SKM-1 treated with dmso at 0.1 percent for 144 hours (cell line): ENCODE data around the gene CPNE5.

Experiments
- DNase-seq: peaks from one replicate; lab custom pipeline; 2025; ENCODE audit not compliant: unreplicated experiment; lab: John Stamatoyannopoulos, UW

CPNE5 gene

DNA sequence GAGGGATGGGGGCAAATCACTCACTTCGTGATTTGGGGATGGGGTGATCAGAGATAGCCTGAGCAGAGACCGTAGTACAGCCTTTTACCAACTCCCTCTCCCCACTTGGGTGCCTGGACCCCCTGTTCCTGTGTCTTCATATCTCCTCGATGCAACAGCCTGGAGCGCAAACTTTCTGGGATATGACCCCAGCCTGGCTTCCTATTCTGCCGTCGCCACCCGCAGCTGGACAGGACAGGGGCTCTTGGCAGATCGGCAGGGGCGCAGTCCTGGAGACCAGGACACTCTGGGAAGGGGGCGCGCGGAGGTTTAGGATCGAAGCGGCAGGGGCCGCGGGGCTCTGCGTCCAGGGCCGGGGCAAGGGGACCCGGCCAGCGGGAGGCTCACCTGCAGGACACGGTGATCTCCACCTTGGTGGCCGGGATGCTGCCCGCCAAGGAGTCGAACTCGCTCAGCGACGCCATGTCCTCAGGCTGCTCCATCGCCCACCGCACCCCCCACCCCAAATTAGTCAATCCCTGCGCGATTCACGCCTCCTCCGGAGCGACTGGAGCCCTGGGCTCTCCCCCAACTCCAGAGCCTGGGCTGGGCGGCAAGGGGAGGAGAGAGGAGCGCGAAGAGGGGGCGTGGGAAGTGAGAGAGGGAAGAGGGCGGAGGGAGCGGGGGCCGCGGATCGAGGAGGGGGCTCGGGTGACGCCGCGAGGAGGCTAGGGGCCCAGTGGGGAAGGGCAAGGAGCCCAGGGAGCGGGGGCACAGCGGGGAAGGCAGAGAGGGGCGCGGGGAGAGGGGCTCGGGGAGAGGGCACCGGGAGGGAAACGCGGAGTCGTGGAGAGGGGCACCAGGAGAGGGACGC lies at the start of gene CPNE5:
Gene CPNE5 (minus strand): TSS at position 549 of the 853 bp plus-strand sequence. CDS start 67 bp downstream, at position 482.
- no peak for DNase-seq

DNA sequence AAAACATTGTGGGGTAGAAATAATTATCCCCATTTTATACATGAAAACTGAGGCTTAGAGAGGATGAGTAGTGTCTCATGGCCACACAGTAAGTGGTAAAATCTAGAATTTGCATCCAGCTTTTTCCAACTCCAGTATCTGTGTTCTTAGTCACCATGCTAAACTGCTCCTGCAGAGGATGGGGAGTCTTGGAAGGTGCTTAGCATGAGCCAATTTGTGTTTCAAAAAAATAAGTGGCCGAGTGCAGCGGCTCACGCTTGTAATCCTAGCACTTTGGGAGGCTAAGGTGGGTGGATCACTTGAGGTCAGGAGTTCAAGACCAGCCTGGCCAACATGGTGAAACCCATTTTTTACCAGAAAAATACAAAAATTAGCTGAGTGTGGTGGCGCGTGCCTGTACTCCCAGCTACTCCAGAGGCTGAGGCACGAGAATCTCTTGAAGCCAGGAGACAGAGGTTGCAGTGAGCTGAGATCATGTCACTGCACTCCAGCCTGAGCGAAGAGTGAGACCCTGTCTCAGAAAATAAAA lies 48.9 kb upstream of the CPNE5 start:
- DNase-seq, result no peak

DNA sequence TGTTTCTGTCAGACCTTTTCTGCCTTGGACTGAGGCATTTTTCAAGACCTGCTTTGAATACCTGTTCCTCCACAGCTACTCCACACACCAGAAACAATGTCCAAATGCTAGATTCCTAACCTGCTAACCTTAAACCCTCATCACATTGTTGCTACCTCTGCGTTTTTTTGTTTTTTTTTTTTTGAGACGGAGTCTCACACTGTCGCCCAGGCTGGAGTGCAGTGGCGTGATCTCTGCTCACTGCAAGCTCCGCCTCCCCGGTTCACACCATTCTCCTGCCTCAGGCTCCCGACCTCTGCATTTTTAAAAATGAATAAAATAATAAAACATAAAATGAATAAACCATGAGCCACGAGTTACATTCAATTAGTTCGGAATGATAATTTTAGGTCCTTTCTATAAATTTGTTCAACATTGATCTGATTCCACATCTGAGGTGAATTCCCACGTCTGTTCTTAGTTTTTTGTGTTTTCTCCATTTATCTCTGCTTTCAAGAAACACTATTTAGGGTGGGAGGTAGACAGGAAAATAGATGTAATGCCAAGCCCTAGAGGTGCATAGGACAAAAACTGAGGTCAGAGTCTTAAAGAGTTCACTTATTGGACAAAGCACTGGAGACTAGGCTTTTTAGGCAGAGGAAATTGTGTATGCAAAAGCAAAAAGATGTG lies 47.8 kb upstream of the CPNE5 start:
- no peak for DNase-seq

DNA sequence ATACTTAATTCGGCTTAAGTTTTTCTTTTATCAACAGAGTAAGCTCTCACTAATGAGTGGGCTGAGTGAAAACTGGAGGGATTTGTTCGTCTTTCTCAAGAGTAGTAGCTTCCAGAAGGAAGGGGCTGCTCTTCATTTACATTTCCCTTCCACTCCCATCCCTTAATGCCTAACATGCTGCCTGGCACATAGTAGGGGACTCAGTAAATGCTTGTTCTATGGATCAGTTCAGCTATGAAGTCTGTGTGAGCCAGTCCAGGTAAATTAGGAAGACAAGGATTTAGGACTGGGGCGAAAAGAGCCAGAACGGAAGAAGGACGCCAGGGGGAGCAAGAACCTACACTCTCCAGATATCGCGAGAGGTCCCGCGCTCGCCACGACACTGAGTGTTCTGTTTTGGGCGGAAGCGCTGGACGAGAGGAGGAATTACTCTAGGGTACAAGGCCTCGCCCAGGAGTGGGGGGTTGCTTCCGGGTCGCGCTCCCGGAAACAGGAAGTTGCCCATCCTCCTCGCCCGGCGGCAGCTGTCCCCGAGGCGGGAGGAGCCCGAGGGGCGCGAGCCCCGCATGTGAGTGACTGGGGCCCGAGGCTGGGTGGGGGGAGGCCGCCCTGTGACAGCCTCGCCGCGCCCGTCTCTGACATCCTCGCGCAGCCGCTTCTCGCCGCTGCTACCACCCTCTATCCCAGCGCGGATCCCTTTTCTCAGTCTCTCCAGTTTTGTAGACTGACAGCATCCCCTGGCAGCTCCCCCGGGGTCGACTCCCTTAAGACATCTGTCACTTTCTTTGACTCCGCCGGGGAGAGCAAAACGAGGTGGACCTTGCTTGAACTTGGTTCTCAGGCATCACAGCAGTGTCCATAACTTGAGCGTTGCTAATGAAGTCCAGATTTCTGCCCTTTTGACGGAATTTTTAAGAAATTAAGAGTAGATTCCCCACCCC lies 46.5 kb upstream of the CPNE5 start, which contains the start of gene C6orf89:
Gene C6orf89 (plus strand): TSS at position 492 of the 941 bp plus-strand sequence. CDS start 13,493 bp downstream, outside the sequence.
- DNase-seq, result peak; percentile 96

DNA sequence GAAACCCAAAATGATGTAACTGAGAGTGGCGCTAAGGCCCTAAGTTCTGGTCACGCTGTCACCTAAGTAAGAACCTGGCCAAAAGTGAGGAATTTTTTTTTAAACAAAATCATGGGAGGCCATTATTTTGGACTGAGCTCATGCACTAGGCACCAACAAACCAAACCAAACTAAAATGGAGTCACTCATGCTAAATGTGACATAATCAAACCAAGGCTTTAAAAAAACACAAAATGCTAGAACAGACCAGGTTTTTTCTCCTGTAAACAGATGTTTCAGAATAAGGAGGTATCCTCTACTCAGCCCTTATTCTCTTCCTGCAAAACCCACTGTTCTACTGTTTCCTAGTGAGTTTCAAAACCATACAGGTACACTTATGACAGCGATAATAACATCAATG lies 45.4 kb upstream of the CPNE5 start:
- DNase-seq, result no peak

DNA sequence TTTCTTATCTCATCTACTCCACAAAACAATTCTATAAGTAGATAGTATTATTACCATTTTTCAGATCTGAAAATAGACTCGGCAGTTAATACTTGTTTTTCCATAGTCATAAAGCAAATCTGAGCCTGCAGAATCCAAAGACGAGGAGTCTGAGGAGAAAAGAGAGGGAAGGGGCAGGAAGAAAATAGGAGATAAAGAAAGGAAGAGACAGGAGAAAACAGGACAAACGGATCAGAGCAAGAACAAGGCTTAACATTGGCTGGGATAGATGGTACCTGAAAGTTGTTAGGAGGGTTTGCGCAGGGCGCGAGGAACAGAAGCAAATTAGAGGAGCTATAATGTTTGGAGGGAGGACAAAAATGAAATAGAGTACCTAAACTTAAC lies 36.0 kb upstream of the CPNE5 start:
- no peak for DNase-seq

DNA sequence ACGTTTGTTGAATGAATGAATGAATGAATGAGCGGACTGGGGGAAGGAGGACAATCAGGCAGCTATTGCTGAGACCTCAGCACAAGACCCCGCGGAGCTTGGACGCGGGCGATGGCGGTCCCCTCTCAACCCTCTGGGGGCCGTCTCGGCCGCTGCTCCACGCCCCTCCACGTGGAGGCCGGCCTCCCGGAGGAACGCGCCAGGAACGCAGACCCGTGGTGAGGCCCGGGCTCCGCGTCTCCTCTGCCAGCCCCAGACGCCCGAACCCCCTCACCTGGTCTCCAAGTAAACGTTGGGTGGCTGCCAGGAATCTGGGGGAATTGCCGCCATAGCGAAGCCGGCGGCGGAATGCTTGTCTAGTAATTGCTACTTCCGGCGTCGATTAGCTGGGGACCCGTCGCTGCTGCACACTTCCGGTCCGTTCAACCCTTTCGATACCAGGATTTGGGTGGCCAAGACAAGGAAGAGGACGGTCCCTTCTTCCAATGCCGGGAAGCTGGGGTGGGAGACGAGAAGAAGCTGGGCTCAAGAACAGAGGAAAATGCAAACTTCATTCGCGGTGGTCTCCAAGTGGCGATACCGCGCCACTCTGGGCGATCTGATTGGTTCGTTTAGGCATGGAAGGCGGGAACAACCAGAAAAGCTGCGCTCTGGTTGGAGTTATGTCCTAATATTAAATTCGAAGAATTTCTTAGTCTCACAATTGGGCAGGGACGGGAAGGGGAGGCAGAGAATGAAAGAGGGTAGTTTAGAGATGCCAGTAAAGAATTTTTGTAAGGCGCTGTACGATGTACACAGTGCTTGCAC lies 35.4 kb upstream of the CPNE5 start, which contains the start of gene PPIL1:
Gene PPIL1 (minus strand): TSS at position 361 of the 807 bp plus-strand sequence. CDS start 31 bp downstream, at position 330.
- peak; percentile 93 for DNase-seq

DNA sequence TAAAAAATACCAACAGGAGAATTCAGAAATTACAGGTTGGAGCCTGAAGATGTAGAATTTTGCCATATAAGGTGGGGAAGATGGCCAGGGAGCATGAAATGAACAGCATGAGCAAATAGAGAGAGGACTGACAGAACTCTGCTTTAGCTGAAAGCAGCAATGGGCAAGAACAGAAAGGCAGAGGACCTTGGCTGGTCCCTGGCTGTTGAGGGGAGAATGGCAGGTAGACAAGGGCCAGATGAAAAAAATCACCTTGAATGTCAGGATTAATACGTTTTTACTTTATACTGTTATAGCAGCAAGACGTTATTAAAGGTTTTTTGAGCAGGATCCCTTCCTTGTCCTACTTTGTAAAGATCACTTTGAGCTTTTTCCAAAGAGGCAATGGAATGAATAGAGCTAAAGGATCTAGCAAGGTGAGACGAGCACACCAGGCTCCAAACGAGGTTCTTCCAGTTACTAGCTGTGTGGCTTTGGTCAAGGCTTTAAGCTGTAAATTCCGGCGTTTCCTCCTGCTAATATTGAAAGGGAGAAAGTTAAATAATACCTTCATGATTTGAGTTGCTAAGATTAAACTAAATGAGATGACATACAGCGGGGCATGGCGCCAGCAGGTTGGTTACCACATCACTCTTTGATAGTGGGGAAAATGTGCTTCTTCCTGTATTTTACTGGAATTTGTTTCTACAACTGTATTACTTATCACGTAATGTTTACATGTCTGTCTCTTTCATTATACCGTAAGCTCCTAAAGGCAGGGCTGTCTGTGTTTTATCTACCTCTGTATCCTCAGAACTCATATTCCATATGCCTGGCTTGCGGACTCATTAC lies 34.6 kb upstream of the CPNE5 start:
- no peak for DNase-seq

DNA sequence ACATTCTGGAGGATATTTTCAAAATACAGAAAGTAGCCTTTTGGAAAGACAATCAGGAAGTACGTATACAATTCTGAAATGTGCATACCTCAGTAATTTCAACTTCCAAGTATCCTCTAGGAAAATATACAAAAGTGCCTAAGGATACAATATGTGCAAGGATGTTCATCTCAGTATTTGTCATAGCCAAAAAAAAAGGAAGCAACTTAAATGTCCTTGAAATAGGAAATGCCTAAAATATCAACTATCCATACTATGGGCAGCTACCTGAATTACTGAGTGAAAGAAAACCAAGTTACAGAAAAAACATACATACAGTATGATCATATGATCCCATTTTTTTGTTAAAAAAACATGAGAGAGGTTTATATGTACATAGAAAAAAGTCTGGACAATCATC lies 33.9 kb upstream of the CPNE5 start:
- no peak for DNase-seq

DNA sequence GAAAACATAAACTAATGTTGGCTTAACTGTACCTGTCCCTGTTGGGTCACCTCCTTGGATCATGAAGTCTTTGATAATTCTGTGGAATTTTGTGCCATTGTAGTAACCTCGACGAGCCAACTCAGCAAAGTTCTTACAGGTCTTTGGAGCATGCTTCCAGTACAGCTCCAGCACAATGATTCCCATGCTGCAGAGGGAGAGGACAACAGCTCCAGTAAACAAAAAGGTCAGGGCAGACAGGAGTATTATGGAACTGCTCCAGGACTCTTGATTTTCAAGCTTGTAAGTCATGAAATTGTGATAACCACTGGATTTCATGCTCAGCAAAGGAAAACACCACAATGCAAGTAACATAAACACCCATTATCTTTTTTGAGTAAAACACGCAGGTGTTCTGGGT lies 32.4 kb upstream of the CPNE5 start:
- no peak for DNase-seq

DNA sequence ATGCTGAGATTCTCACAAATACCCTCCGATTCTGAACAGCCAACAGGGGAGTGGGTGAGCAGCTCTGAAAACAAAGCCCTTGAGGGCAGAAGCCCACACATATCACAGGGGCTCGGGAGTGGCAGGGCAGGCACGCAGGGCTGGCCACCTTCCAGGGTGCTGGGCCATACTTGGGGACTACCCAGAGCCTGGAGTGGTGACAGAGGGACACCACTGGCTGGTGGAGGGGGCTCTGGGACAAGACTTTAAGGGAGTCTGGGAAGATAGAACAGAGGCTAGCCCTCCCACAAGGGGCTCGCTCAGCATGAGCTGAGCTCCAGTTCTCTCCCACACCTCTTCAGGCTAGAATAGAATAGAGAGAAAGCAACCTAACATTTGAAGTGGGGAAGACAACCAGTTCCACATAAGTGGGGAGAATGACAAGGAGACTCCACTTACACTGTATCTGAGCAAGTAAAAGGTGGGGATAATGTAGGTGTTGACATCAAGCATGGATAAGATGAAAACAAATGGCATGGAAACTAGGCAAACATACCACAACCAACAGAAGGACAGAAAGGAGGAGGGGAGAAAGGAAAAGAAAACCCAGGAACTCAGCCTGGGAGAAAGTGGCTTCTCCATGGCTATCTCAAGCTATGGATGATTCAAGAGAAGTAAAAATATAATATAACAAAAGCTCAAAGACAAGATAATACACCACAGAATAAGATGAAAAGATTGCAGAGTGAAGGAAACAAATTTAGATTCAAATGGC lies 28.4 kb upstream of the CPNE5 start:
- no peak for DNase-seq

DNA sequence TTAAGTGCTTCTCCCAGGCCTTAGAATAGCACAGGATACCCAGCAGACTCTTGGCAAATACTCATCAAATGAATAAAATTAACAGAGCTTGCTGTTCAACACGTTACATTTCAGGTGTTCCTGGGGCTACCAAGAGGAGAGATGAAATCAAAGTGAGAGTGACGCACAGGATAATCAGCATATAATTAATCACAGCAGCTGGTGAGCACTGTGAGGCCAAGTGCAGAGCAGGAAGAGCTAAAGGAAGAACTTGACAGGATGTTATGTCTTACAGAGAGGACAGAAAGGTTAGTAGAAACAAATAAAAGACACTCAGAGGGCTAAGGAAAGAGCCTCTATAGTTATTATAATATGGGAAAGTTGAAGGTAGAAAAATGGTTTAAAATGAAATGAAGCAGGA lies 26.6 kb upstream of the CPNE5 start:
- DNase-seq, result no peak

DNA sequence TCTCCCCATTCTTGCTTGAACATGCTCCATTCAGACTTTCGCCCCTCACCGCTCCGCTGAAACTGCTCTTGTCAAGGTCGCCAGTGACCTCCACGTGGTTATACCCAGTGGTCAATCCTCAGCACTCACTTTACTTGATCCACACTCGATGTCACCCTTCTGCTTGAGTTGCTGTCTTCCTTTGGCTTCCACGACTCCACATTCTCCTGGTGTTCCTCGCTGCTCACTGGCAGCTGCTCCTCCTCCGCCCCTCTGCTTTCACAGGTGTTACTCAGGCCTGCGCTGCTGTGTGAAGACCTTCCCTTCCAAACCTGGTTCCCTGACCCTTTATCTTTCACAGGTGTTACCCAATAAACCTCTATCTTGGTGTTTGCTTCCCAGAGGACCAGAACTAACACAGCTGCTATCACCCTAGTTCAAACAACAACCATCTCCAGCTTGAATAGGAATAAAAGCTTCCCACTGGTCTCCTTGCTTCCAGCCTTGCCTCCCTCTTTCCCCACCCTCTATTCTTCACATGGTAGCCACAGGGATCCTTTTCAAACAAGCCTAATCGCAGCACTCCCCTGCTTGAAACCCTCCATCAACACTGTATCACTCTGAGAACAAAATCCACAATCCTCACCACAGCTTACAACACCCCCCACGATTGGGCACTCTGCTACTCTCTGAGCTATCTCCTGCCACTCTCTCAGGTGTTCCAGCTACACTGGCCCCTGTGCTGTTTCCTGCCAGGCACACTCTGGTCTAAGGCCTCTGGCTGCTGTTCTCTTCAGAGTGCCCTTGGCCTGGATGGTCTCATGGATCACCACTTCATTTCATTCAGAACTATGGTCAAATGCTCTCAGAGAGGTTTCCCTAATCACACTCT lies 24.7 kb upstream of the CPNE5 start:
- DNase-seq, result no peak

DNA sequence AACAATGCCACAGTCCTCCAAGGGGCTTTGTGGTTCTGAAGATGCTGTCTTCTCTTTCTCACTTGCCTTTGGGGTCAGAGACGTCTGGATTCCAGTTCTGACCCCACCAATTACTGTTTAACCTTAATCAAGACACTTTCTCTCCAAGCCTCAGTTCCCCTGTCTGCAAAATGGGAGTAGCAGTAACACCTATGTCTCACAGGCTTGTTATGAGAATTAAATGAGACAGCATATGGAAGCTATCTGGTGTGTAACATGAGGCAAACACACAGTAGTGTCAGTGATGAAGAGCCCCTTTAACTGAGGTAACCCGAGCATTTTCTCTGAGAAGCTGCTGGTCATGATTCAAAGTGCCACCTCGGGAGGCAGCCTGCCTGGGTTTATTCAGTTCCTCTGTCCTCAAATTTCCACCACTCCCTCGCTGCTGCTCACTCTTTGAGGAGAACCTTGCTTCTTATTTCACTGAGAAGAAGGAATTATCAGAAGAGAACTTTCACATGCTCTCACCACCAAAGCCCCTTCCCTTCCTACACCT lies 23.7 kb upstream of the CPNE5 start:
- no peak for DNase-seq

DNA sequence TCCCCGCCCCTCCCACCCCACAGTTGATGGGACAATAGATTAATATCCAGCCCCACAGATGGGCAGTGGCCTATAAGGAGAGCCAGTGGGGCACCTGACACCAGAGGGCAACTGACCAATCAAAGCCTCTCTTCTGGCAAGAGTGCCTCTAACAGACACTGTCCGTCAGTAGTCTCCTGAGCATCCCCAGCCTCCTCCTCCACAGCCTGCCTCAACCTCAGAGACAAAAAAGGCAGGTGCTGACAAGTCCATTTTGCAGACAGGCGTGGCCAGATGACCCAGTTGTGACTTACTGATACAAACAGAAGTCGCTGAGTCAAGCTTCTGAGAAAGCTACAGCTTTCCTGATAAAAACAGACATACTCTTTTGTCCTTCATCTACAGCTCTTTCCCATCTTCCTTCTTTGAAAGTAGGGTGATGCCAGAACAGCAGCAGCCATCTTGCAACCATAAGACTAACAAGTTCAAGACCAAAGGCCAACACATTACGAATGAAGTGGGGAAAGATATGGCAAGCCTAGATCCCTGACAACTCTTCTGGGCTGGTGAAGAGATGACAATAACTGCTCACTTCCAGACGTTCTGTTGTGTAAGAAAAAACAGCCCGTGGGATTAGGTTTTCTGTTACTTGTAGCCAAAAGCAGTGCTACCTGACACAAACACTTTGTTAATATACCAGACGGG lies 23.1 kb upstream of the CPNE5 start:
- no peak for DNase-seq

DNA sequence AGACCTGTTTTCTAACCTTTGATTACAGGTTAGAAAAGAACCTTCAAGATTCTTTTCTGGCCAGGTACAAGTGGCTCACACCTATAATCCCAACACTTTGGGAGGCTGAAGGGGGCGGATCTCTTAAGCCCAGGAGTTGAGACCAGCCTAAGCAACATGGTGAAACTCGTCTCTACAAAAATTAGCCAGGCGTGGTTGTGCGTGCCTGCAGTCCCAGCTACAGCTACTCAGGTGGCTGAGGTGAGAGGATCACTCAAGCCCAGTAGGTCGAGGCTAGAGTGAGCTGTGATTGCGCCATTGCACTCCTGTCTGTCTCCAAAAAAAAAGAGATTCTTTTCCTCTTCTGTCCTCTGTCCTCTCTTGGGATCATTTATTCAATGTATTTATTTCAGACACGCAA lies 20.9 kb upstream of the CPNE5 start:
- no peak for DNase-seq
